Mammary epithelial cell (primary cell): Measurements from ENCODE around the gene SKI.

ENCODE experiments used
- CTCF ChIP-seq, 2 donors: IDR thresholded peaks in 1 of 2; conservative IDR thresholded peaks in 1 of 2; 2 replicates each; pipeline ENCODE4 v1.5.1; 2011 to 2012; ENCODE audit warnings: inconsistent platforms in 2 of 2, low read length in 2 of 2, mild to moderate bottlenecking in 2 of 2, control low read depth in 1 of 2, low read depth in 1 of 2; ENCODE audit not compliant: insufficient read depth in 1 of 2; ENCODE audit errors: extremely low read depth in 1 of 2
- EZH2 ChIP-seq: IDR thresholded peaks from 2 replicates; pipeline ENCODE4 v1.6.1; 2012; ENCODE audit warnings: low read length, inconsistent platforms, borderline replicate concordance

- TF ChIP-seq CTCF (conservative IDR thresholded peaks at IDR 0.05 in 1 of 2, IDR thresholded peaks at IDR 0.05 in 1 of 2; ENCODE audit: extremely low read depth in 1 of 2, insufficient read depth in 1 of 2, low read depth in 1 of 2, low read length in 2 of 2) (no peak), EZH2 (no peak)
Measured at GRCh38 chr1:2221271-2221670, 6.8 kb upstream of the SKI start.
